RWPE1 (cell line): ENCODE measurements around the gene CBR4.

Experiments
- CTCF ChIA-PET: fragments of 350-600 bp; sonication (Branson Sonifier 250); formaldehyde crosslinking; extraction: SDS; loops from one replicate; lab custom pipeline; 2021; lab: Yijun Ruan, JAX
- POLR2A ChIA-PET: fragments of 400-600 bp; formaldehyde crosslinking; extraction: SDS; loops from one replicate; lab custom pipeline; 2020; ENCODE audit warnings: antibody characterized with exemption; ENCODE audit not compliant: low non-redundant PET; lab: Yijun Ruan, JAX
- DNase-seq: peaks from one replicate; pipeline ENCODE4 v3.0.0; 2012; ENCODE audit warnings: low spot score
- H3K27ac ChIP-seq: fragments of 450-650 bp; 2 replicates; pipeline ENCODE4 v1.5.1; 2017
- TF ChIP-seq, protein P1 (sequence below): fragments of 450-650 bp; conservative IDR thresholded peaks from 2 replicates; pipeline ENCODE4 v1.5.1; 2017; ENCODE audit warnings: low read depth, mild to moderate bottlenecking

Gene CBR4

DNA sequence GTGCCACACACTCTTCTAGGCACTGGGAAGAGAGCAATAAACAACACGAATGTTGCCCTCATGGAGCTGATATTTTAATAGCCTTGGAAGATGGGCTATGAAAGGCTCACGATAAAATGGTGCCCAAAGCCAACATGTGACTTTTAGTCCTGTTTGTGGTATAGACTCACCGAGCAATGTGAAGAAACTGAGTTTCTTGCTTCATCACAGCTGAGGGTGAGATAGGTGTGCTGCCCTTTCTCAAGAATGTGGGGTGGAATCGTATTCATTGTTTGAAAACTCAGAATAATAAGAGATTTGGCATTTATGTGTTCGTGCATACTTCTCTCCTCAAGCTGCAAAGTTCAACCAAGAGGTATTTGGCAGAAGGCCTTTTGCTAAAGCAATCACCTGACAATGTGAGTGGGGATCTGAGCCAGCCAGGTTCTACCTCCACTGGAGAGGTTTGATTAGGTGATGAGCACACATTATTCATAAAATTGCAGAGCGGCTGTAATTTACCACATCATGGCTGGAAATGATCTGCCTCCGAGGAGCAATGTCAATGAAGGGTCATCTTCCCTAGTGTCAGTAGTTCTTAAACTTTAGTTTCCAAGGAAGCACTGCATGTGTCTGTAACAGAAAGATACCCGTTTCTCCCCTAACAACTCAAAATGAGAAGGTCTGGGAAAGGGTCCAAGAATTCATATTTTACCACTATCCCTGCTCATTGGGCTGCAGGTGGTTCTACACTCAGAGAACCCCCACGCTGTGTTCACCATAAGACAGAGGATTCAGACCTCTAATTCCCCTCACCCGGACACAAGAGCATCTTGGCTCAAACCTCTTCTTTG is 41.9 kb upstream of the CBR4 start:
- TF ChIP-seq, protein P1, sequence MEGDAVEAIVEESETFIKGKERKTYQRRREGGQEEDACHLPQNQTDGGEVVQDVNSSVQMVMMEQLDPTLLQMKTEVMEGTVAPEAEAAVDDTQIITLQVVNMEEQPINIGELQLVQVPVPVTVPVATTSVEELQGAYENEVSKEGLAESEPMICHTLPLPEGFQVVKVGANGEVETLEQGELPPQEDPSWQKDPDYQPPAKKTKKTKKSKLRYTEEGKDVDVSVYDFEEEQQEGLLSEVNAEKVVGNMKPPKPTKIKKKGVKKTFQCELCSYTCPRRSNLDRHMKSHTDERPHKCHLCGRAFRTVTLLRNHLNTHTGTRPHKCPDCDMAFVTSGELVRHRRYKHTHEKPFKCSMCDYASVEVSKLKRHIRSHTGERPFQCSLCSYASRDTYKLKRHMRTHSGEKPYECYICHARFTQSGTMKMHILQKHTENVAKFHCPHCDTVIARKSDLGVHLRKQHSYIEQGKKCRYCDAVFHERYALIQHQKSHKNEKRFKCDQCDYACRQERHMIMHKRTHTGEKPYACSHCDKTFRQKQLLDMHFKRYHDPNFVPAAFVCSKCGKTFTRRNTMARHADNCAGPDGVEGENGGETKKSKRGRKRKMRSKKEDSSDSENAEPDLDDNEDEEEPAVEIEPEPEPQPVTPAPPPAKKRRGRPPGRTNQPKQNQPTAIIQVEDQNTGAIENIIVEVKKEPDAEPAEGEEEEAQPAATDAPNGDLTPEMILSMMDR = no peak
- POLR2A ChIA-PET = no interaction called here
- H3K27ac ChIP-seq = no peak overlapping the region
- DNase-seq = no peak
- CTCF ChIA-PET = no interaction called here

DNA sequence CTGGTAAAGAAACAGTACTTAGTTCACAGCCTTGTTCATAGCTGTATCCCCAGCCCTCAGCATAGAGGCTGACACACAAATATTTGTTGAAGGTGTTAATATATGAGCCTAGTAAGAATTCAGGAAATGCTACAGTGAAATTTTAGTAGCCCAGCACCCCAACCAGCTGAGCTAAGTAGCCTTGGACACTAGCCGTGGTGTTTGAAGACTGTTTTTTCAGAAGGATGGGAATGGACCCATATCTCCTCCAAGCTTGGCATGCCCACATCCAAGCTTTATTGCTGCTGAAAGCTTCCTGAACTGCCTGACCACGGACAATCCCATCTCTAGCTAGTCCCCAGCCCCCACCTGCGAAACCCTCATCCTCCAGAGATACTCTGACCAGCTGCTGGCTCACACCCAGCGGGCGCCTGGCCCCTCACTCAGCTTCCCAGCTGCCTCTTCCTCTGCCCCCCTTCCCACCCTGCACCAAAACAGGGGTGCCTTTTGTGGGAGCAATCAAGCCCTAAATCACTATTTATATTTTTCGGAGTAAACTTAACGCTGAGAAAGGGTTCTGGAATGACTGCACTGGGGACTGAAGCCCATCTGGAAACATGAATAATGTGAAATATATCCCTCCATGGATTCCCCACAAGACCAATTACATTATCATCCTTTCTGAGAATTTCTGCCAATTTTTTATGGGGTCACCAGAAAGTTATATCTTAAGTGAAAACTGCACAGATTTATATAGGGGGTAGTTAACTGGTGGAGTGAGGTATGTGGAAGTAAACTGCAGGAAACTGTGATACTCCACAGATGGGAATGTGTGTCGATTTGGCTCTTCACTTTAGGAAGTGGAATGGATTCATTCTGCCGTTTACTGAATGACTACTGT is 41.1 kb upstream of the CBR4 start:
- CTCF ChIA-PET = interaction anchor here (0.6 kb wide), 1 partner anchor 65 kb away, joined by 3 read pairs; no protein-coding TSS in a partner anchor
- POLR2A ChIA-PET = no interaction called here
- no peak for DNase-seq
- TF ChIP-seq, protein P1 = no peak
- no peak overlapping the region for H3K27ac ChIP-seq

DNA sequence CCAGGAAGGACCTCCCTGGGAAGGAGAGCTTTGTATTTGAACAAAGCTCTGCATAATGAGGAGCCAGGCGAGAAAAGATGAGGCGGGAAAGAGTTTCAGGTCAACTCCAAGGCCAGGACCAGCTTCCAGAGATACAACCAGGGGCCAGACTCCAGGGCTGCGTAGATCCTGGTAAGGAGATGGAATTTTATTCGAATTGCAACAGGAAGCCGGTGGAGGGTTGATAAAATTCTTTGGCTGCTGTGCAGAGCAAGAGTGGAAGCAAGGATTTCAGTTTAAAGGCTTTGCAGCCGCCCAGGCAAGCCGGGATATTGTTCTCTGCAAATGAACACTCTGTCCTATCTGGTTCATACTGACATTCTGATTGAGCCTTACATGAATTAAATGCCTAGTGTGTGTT is 40.2 kb upstream of the CBR4 start:
- TF ChIP-seq, protein P1 = no peak
- no peak overlapping the region for H3K27ac ChIP-seq
- CTCF ChIA-PET = interaction anchor here (0.6 kb wide), 1 partner anchor 66 kb away, joined by 3 read pairs; no protein-coding TSS in a partner anchor
- POLR2A ChIA-PET = no interaction called here
- no peak for DNase-seq

DNA sequence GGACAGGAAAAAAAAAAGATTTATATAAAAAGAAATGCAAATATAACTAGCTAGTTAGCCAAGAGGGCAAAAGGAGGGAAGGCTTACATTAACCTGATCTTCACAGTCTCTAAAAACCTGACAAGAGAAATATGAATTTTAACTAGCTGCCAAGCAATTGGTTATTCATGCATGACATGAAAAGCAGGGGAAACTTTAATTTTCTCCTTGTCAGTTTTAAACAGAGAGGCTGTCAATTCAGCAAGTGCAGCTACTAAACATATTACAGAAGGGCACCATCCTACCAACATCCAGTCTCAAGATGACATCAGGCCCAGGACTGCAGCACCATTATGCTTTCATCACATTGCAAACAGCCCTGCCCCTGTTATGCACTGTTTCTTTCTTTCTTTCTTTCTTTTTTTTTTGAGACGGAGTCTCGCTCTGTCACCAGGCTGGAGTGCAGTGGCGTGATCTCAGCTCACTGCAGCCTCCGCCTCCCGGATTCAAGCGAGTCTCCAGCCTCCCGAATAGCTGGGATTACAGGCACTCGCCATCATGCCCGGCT is 38.9 kb upstream of the CBR4 start:
- no peak for DNase-seq
- ChIA-PET POLR2A (no interaction called here), CTCF (no interaction called here)
- TF ChIP-seq, protein P1 = no peak
- H3K27ac ChIP-seq = no peak overlapping the region

DNA sequence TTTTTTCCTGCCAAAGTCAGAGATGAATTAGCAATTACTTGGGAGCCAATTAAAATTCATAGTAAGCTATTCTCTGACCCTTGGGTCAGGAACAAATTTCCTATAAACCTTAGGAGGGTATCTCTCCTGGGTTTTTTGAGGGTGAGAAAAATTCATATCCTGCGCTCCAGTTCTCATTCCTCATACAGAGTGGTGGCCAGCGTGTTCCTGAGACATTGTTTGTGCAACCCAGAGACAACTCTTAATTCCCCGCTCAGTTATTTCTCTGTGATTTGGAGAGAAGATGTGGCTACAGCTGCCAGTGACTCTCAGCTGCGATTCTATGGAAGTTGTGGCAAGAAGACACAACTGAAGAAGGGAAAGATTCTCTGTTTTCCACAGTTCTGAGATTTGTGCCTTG is 37.9 kb upstream of the CBR4 start:
- ChIA-PET CTCF (no interaction called here), POLR2A (no interaction called here)
- H3K27ac ChIP-seq = no peak overlapping the region
- no peak for DNase-seq
- TF ChIP-seq, protein P1 = no peak
